GM12874 (cell line): Measurements from ENCODE around the gene ABCF2.

ENCODE experiments used
- TF ChIP-seq, protein P1 (sequence below): IDR thresholded peaks from 2 replicates; pipeline ENCODE4 v1.5.1; 2011; ENCODE audit warnings: low read depth, mild to moderate bottlenecking, control low read depth, low read length, moderate library complexity; ENCODE audit not compliant: insufficient read depth

The ABCF2 gene

DNA sequence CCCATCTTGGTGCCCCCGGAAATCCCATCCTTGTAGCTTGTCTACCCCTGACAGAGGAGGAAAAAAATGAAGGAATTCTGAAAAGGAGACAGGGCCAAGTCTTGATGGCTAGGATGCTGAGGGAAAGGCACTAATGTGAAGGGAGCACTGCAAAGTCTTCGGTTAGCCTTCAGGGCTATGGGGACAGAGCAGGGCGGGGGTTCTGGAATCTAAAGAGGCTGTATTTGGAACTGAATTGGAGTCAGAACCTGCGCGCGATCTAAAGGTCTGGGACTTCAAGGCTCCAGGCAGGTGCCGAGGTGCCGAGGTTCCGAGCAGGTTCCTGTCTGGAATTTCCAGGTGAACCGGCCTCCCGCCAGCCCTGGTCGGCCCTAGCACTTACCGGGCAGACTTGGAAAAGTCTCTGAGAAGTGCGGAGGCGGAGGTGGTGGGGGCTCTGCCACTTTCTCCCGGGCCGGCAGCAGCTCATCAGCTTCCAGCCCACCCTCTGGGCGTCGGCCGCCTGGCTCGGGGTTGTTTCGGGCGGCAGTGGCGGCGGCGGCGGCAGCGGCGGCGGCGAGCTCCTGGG is 60.3 kb downstream of the ABCF2 start:
- TF ChIP-seq, protein P1, sequence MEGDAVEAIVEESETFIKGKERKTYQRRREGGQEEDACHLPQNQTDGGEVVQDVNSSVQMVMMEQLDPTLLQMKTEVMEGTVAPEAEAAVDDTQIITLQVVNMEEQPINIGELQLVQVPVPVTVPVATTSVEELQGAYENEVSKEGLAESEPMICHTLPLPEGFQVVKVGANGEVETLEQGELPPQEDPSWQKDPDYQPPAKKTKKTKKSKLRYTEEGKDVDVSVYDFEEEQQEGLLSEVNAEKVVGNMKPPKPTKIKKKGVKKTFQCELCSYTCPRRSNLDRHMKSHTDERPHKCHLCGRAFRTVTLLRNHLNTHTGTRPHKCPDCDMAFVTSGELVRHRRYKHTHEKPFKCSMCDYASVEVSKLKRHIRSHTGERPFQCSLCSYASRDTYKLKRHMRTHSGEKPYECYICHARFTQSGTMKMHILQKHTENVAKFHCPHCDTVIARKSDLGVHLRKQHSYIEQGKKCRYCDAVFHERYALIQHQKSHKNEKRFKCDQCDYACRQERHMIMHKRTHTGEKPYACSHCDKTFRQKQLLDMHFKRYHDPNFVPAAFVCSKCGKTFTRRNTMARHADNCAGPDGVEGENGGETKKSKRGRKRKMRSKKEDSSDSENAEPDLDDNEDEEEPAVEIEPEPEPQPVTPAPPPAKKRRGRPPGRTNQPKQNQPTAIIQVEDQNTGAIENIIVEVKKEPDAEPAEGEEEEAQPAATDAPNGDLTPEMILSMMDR = no peak
